IPS-20b (cell line): Measurements from ENCODE around the gene LSP1.
"Not testable (repeated sequence)": the region's sequence is repeated elsewhere in the genome, so short reads cannot be mapped to it uniquely, and the experiment has no call there.

Experiments
- H3K27ac ChIP-seq: one replicate; pipeline ENCODE4 v1.5.1; 2013; ENCODE audit warnings: low read length
- H3K27me3 ChIP-seq: 2 replicates; pipeline ENCODE4 v1.6.1; 2013; ENCODE audit warnings: mild to moderate bottlenecking, low read length, inconsistent platforms; ENCODE audit not compliant: insufficient read depth
- H3K36me3 ChIP-seq: 2 replicates; pipeline ENCODE4 v1.6.1; 2013; ENCODE audit warnings: low read depth, mild to moderate bottlenecking, inconsistent platforms, low read length, moderate library complexity; ENCODE audit not compliant: insufficient read depth
- H3K4me1 ChIP-seq: 2 replicates; pipeline ENCODE4 v1.6.1; 2013; ENCODE audit warnings: mild to moderate bottlenecking, control low read depth, inconsistent platforms, low read length, moderate library complexity; ENCODE audit not compliant: insufficient read depth
- H3K4me3 ChIP-seq: 2 replicates; pipeline ENCODE4 v1.5.1; 2013; ENCODE audit warnings: mild to moderate bottlenecking, low read length, inconsistent platforms
- H3K9ac ChIP-seq: 2 replicates; pipeline ENCODE4 v1.6.1; 2013; ENCODE audit warnings: low read depth, mild to moderate bottlenecking, inconsistent platforms, low read length, moderate library complexity
- H3K9me3 ChIP-seq: 2 replicates; pipeline ENCODE4 v1.6.1; 2013; ENCODE audit warnings: mild to moderate bottlenecking, low read depth, low read length, inconsistent platforms; ENCODE audit not compliant: insufficient read depth

LSP1 gene

DNA sequence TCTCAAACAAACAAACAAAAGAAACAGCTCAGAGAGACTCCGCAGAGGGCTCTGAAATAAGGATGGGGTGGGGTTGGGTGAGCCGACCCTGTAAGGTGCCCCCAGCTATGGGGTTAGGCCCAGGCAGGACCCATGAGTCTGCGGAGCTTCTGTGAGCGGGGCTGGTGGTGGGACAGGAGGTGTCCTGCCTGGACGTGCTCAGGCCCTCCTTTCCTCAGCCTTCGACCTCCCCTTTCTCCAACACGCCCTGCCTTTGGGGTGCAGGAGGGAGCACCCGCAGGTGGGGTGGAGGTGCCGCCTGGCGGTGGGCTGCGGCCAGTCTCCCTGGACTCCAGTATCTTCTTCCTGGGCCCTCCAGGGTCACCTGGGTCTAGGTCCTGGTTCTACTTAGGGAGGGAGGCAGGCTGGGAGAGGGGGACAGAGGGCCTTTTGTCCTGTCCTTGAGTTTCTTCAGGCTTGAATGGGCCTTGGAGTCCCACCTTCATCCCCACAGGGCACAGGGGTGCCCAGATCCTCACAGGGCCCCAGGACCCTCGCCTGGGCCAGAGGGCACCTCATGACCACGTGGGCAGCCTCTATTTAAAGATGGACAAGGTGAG is 26.6 kb downstream of the LSP1 start:
- no peaks in the 10 kb centered on the region for H3K4me1 ChIP-seq
- H3K27ac ChIP-seq = no peak overlapping the region
- H3K36me3 ChIP-seq = no peaks in the 10 kb centered on the region
- H3K9ac ChIP-seq = no peak overlapping the region
- H3K4me3 ChIP-seq = no peak overlapping the region
- no peaks in the 10 kb centered on the region for H3K9me3 ChIP-seq
- H3K27me3 ChIP-seq = no peaks in the 10 kb centered on the region

DNA sequence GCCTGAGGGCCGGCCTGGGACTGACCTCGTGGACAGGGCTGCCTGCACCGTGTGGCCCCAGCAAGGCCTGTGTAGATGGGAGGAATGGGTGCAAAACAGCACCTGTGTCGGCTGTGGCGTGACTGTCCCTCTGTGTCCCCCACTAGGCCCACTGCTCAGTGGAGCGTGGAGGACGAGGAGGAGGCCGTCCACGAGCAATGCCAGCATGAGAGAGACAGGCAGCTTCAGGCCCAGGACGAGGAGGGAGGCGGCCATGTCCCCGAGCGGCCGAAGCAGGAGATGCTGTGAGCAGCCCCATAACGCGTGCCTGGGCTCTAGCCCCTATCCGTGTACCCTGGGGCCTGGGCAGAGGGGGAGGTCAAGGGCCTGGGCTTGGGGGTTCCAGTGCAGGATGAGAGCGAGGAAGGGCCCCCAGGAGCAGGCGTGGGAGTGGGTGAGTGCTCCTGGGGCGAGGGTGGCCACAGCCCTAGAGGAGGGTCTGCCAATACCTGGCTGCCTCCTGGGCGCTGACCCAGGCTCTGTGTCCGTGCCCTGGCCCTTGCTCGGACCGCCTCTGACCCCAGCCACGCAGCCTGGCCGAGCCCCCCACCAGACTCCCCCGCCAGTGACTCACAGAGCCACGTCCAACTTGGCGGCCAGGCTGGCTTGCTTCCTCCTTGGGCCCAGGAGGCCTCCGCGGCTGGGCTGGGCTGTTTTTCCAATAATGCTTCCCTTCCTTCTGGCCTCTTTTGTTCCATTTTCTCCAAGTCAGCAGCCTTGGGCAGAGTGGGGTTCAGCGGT is 27.2 kb downstream of the LSP1 start:
- no peaks in the 10 kb centered on the region for H3K9me3 ChIP-seq
- no peaks in the 10 kb centered on the region for H3K27me3 ChIP-seq
- no peak overlapping the region for H3K27ac ChIP-seq
- H3K4me1 ChIP-seq = no peaks in the 10 kb centered on the region
- no peaks in the 10 kb centered on the region for H3K36me3 ChIP-seq
- no peak overlapping the region for H3K9ac ChIP-seq
- no peak overlapping the region for H3K4me3 ChIP-seq

DNA sequence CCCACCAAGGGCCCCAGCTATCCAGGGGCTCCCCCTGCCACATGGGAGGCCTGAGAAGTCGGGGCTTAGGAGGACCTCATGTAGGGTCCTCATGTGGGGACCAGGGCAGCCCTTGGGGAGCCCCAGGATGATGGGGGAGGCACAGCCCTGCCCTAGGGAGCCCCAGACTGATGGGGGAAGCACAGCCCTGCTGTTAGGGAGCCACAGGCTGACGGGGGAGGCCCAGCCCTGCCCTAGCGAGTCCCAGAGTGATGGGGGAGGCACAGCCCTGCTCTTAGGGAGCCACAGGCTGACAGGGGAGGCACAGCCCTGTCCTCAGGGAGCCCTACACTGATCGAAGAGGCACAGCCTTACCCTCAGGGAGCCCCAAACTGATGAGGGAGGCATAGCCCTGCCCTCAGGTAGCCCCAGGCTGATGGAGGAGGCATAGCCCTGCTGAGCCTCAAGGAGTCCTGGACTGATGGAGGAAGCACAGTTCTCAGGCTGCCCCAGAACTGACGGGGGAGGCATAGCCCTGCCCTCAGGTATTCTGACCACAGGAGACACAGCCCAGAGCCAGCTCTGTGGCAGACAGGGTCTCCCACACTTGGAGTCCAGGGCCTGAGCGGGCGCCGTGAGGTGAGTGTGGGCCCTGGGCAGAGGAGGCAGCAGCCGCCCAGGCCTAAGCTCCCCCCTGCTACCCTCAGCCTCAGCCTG is 28.0 kb downstream of the LSP1 start:
- Histone ChIP-seq H3K27ac (no peak overlapping the region), H3K27me3 (no peaks in the 10 kb centered on the region; the same call in 1 of the 2 replicates), H3K36me3 (no peaks in the 10 kb centered on the region), H3K4me1 (no peaks in the 10 kb centered on the region), H3K9ac (no peak overlapping the region), H3K9me3 (no peaks in the 10 kb centered on the region), H3K4me3 (no peak overlapping the region)

GRCh38 chr11:1881442-1882264 is 28.8 kb downstream of the LSP1 start:
- Histone ChIP-seq H3K9ac (no peak overlapping the region), H3K36me3 (no peaks in the 10 kb centered on the region), H3K4me1 (no peaks in the 10 kb centered on the region), H3K27me3 (no peaks in the 10 kb centered on the region; the same call in 1 of the 2 replicates), H3K27ac (no peak overlapping the region), H3K9me3 (no peaks in the 10 kb centered on the region), H3K4me3 (no peak overlapping the region)

DNA sequence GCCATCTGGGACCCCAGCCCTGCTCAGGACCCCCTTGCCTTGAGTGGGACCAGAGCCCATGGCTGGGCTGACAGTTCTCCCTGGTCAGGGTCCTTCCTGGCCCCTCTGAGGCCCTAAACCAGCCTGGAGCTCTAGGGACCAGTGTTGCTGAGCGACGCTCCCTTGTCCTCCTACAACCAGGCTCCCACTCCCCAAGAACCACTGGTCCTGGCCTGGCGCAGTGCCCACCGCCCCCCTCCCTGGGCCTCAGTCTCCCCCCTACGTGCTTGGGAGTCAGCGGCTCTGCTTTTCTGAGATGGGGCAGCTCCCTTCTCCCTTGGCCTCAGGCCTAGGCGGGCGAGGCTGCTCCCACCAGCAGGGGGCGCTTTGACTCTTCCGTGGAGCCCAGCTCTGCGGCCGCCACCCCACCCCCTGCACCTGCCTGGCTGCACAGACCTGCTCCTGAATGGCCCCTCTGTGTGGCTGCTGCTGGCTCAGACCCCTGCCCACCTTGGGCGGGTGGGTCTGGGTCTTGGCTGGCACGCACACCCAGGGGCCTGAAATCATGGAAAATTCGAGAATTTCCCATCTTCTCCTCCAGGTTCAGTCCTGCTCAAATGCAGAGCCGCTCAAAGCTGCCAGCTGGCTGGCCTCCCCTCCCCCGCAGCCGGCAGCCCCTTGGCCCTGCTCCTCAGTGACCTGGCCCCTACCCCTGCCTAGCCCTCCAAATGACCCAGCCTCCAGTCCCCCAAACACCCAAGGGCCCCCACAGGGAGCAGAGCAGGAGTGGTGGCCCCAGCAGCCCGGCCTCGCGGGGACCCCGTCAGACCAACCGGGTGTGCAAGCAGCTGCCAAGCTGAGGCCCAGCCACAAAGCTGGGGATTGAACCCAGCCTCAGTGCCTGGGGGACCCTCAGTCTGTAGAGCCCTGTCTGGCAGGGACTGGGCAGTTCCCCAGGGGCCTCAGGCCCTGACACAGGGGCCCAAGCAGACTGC is 29.7 kb downstream of the LSP1 start:
- no peaks in the 10 kb centered on the region; the same call in 1 of the 2 replicates for H3K27me3 ChIP-seq
- H3K4me1 ChIP-seq = no peaks in the 10 kb centered on the region
- no peaks in the 10 kb centered on the region for H3K36me3 ChIP-seq
- H3K27ac ChIP-seq = no peak overlapping the region
- H3K9me3 ChIP-seq = no peaks in the 10 kb centered on the region
- H3K9ac ChIP-seq = no peak overlapping the region
- H3K4me3 ChIP-seq = no peak overlapping the region

DNA sequence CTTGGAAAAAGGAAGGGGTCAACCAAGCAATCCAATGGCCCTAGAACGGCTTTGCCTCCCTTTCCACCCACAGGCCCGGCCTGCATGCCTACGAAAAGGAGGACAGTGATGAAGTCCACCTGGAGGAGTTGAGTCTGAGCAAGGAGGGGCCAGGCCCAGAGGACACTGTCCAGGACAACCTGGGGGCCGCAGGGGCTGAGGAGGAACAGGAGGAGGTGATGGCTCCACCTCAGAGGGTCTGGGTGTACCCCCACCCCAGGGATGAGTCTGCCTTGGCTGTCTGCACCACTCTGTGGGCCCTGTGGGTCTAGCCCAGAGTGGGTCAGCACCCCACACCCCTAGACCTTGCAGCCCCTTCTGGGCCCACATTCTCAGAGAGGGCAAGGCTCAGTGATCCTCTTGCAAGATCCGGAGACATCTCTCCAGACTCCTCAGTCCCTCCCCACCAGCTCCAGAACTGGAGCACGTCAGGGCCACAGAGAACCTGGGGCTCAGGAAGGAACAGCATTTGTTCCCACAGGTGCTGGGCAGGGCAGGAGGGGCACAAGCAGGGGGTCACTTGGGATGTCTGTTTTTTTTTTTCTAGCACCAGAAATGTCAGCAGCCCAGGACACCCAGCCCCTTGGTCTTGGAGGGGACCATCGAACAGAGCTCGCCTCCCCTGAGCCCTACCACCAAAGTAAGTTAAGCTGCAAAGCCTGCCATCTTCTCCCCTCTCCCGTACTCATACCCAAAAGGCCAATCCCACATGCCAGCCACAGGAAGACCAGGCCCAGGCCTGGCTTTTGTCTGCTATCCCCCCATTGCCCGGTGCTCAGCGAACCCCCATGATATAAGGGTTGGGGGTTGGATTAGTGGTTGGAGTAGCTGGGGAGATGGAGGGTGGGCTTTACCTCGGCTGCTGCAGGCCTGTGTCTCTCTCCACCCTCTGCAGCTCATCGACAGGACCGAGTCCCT is 30.7 kb downstream of the LSP1 start:
- Histone ChIP-seq H3K9me3 (no peaks in the 10 kb centered on the region), H3K27me3 (no peaks in the 10 kb centered on the region; the same call in 1 of the 2 replicates), H3K4me1 (no peaks in the 10 kb centered on the region), H3K27ac (no peak overlapping the region), H3K9ac (no peak overlapping the region), H3K4me3 (no peak overlapping the region), H3K36me3 (no peaks in the 10 kb centered on the region)

GRCh38 chr11:1884303-1884700 is 31.4 kb downstream of the LSP1 start:
- H3K4me3 ChIP-seq = no peak overlapping the region
- H3K9me3 ChIP-seq = no peaks in the 10 kb centered on the region
- H3K4me1 ChIP-seq = no peaks in the 10 kb centered on the region
- H3K27me3 ChIP-seq = no peaks in the 10 kb centered on the region; the same call in 1 of the 2 replicates
- H3K9ac ChIP-seq = no peak overlapping the region
- H3K36me3 ChIP-seq = no peaks in the 10 kb centered on the region
- no peak overlapping the region for H3K27ac ChIP-seq

DNA sequence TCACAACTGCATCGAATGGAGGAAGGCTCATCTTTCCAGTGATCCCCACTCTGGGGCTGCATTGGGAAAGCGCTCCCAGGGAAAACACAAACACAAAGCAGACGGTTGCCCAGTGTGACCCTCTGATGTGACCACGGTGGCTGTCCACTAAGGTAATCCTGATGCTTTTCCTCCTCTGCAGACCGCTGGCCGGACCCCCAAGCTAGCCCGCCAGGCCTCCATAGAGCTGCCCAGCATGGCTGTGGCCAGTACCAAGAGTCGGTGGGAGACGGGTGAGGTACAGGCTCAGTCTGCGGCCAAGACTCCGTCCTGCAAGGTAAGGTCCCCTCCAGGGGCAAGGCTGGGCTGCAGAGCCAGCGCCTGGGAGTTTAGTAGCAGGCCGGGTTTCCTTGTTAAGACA is 33.7 kb downstream of the LSP1 start:
- H3K36me3 ChIP-seq, H3K27ac ChIP-seq, H3K4me3 ChIP-seq, H3K9ac ChIP-seq, H3K9me3 ChIP-seq, H3K4me1 ChIP-seq, H3K27me3 ChIP-seq: not testable (repeated sequence)

DNA sequence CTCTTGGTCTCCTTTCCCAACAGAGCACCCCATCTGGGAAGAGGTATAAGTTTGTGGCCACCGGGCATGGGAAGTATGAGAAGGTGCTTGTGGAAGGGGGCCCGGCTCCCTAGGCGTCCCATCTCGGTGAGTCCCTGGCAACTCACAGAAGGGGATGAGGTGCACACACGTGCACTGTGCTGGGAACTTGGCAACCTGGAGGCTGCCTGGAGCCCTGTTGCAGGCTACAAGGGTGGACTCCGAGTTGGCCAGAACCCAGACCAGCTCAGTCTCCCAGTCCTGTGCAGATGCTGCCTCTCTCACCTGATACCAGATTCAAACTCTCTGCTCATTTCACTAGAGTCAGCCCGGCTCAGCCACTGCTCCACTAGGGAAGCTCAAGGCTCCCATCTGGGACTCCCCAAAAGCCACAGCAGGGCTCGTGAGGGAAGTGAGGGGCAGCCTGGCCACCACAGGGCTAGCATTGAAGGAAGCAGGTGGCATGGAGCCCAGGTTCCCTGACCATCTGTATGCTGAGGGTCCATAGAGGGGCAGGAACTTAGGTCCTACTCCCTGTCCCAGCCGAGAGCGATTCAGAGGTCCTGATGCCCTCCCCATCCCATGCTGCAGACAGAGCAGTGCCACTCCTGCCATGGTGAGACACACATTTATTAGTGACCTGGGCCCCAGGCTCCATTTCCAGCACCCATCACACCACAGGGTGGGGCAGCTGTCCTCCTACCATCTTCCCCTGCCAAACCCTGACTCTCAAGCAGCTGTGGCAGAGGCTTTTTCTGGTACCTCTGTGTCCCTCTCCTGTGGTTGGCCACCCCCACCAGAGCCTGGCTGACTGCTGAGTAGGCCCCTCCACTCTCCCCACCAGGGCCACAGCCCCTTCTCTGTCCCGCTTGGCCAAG is 34.8 kb downstream of the LSP1 start:
- H3K9ac ChIP-seq = no peak overlapping the region
- H3K36me3 ChIP-seq = no peaks in the 10 kb centered on the region
- no peaks in the 10 kb centered on the region for H3K4me1 ChIP-seq
- no peak overlapping the region for H3K4me3 ChIP-seq
- no peaks in the 10 kb centered on the region; the same call in 1 of the 2 replicates for H3K27me3 ChIP-seq
- no peaks in the 10 kb centered on the region for H3K9me3 ChIP-seq
- no peak overlapping the region for H3K27ac ChIP-seq
